Activated CD4-positive, alpha-beta T cell treated with anti-CD3 and anti-CD28 coated beads, Interleukin-2, amount 50 U/mL, for 16 hours (primary cell): ENCODE measurements around the gene TMEM86A.
A peak's percentile ranks its signal among the peaks of the same experiment; 100 is the strongest.

Source experiments
- DNase-seq: peaks from one replicate; pipeline ENCODE4 v3.0.0-alpha.2; 2020

The TMEM86A gene

GRCh38 chr11:18727479-18728236 lies 29.1 kb downstream of the TMEM86A start:
- DNase-seq, result peak; percentile 42

GRCh38 chr11:18728658-18729057 lies 30.1 kb downstream of the TMEM86A start:
- DNase-seq, result no peak

DNA sequence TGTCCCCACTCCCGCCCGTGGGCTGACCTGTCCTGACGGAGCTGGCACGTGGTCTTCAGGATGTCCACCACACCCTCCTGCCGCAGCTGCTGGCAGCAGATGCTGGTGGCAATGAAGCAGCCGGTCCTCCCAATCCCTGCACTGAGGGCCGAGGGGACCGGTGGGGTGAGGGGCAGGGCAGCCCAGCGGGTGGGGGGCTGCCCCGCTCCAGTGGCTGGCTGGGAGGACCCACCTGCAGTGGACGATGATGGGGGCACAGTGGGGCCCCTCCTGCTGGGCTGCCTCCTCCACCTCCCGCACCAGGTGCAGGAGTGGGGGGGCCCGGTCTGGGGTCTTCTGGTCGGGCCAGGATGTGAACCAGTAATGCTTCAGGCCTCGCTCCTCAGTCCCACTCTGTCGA lies 30.8 kb downstream of the TMEM86A start:
- no peak for DNase-seq

DNA sequence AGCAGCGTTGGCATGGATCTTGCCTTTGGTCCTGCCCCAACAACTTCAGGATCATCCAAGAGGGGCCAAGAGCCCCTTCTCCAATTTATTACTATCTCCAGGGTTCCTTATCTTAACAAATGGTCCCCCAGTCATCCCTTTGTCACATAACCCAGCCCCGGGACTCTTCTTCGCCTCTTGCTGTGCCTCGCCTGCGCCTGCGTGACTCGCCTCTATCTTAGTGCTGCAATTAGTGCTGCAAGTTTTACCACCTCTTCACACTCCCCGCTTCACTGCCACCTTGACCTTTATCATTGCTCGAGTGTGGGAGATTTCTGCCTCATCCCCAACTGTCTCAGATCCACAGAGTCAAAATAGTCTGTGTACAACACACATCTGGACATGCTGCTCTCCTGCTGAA lies 31.4 kb downstream of the TMEM86A start:
- DNase-seq, result no peak

- no peak for DNase-seq
Observed at GRCh38 chr11:18731441-18731840, 32.9 kb downstream of the TMEM86A start.

- DNase-seq, result peak; percentile 52
Observed at GRCh38 chr11:18731949-18732821, 33.6 kb downstream of the TMEM86A start.

GRCh38 chr11:18733202-18733601 lies 34.6 kb downstream of the TMEM86A start:
- no peak for DNase-seq

DNA sequence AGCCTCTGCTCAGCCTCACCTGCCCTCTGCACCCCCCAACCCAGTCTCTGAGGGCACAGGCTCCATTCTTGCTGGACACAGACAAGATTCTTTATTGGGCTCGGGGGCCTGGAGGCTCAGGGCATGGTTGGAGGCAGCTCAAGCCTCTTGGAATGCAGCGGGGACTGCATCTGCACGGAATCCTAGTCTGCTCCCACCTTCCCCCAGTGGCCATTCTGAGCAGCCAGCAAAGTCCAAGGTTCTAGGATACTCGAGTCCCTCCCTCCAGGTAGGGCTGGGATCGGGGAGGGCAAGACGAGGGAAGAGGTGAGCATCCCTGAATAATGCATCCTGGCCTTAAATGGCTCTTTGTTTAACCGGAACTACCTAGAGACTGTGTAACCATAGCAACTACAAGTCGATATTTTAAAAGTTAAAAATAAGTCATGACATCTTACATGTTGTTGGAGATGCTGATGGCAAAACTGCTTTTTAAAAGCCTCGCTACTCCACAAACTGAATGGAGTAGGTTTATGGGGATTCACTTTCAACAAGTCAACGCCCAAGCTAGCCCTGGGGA lies 38.1 kb downstream of the TMEM86A start:
- no peak for DNase-seq

GRCh38 chr11:18737642-18738041 lies 39.1 kb downstream of the TMEM86A start:
- DNase-seq, result no peak

DNA sequence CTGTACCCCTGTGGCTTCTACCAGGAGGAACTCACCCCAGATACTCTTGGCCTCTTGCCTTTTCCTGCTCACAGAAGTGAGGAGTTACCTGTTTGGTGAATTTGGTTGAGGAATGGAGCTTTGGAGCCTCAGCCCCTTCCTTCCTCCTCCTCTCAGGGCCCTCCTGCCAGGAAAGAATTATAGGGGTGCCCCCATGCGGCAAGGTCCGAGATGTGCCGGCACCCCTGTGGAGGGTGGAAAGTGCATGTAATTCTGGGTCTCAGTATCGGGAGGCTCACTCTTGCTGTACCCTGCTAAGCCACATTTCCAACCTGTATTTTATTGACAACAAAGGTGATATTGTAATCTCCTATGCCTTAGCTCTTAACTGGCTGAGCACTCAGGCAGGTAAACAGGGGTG lies 41.1 kb downstream of the TMEM86A start:
- no peak for DNase-seq

DNA sequence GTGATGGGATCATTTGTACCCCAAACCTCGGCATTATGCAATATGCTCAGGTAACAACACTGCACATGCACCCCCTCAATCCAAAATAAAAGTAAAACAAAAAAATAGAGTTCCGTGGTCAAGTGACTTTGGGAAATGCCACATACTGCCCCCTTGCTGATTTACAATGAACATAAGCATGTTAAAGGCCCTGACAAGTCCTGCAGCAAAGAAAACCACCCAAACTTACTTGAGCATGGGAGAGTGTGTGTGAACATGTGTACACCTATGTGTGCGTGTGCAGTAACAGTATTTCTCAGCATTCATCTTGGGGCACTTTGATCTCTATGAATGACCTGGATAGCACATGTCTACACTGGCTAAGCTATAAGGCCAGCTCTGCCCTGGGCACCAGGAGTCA lies 43.2 kb downstream of the TMEM86A start:
- no peak for DNase-seq

DNA sequence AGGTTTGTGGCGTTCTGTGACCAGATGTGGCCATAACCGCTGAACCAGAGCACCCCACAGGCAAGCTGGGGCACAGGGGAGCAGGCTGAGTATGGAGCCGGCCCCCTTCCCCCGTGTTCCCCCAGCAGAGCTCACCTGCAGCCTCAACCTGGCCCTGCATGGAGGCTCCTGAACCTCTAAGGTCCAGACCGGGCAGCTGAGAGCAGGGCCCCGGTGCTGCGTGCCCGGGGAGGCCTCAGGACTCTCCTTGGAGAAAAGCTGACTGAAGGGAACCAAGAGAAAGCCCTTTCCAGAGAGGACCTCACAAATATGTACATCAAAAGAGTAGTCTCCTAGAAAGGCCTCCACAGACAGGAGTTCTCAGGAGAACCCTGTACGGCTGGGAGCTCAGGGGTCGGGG lies 44.8 kb downstream of the TMEM86A start:
- DNase-seq, result no peak

DNA sequence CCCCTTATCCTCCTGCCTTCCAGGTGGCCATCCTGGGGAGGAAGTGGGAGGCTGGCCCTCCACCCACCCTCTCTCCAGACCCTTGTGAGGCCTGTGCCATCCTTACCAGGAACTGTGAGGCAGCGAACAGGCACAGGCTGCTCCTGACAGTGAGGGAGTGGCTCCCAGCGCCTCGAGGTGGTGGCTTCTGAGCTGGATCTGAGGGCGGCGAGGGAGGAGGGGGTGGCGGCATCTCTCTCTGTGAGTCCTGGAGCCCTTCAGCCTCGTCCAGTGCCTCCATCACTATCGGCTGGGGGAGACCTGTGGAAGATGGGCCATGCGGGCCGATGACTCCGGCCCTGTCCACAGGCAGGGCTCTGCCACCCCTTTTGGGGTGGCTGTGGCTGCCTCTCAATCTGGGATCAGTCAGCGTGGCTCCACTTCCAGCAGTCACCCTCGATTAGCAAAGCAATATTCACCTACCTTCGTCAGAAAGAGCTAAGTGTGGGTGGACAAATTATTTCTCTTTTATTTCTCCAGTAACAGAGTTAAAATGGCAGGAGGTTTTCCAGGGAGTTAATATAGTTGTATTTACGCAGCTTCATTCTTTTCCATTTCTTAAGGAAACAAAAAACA lies 45.4 kb downstream of the TMEM86A start:
- DNase-seq, result no peak

- no peak for DNase-seq
Observed at GRCh38 chr11:18745251-18745650, 46.7 kb downstream of the TMEM86A start.

DNA sequence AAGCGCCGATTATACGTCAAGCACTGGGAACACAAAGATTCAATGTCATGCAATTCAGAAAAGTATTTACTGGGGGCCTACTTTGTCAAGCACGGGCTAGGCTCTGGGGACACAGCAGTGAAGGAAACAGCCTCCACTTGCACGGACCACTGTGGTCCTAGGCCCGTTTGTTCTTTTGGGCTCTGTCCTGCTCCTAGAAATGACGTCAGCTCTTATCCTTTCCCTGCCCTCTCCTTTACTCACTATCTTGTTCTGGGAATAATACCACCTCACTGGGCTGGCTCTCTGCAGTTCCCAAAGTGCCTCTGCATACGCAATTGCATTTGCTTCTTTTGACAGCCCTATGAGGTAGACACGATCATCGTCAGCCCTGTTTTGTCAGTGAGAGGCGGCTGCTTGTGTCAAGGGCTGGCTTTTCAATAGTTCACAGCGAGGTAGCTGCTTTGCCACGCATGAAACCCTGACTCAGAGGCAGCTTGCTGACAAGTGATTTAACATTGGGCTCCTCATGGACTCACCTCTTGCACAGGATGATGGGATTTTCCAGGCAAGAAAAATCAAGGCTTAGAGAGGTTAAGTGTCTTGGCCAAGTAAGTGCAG lies 50.3 kb downstream of the TMEM86A start:
- DNase-seq, result no peak

- DNase-seq, result no peak
Observed at GRCh38 chr11:18749681-18750319, 51.2 kb downstream of the TMEM86A start.

DNA sequence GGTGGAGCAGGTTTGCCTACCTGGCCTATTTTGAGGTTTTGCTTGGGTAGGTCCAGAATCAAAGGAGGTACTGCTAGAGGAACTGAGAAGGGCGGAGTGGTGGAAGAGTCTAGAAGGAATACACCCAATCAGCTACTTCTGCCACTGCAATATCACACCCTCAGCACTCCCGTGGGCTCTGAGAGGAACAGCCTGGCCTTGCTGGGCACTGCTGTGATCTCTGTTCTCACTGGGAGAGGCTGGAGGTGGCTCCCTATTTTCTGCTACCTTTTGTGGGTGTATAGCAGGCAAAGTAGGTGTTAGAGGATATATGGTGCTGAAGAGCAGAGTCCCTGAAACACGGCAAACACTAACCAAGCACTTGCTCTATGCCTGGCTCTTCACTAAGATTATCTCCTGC lies 52.4 kb downstream of the TMEM86A start:
- no peak for DNase-seq

GRCh38 chr11:18752502-18752901 lies 53.9 kb downstream of the TMEM86A start:
- no peak for DNase-seq

- DNase-seq, result no peak
Observed at GRCh38 chr11:18754308-18754707, 55.7 kb downstream of the TMEM86A start.
